GM18519 (cell line): ENCODE results near the gene KLF16.
"Not testable (repeated sequence)": the region's sequence is repeated elsewhere in the genome, so short reads cannot be mapped to it uniquely, and the experiment has no call there.

Experiments
- ATAC-seq: cut with Tn5 transposase; IDR thresholded peaks from one replicate; pipeline ENCODE4 v1.9.1; 2021; ENCODE audit warnings: mild to moderate bottlenecking, moderate library complexity; ENCODE audit not compliant: unreplicated experiment, low FRiP score

The KLF16 gene

GRCh38 chr19:1884719-1885334, 21.4 kb upstream of the KLF16 start:
- no peak for ATAC-seq

GRCh38 chr19:1884291-1884718, 20.9 kb upstream of the KLF16 start:
- ATAC-seq: no peak

GRCh38 chr19:1883784-1884183, 20.4 kb upstream of the KLF16 start:
- no peak for ATAC-seq

- ATAC-seq: no peak
Measured at GRCh38 chr19:1882786-1883692, 19.7 kb upstream of the KLF16 start.

GRCh38 chr19:1882089-1882785, 18.9 kb upstream of the KLF16 start:
- ATAC-seq: no peak

GRCh38 chr19:1881393-1882088, 18.2 kb upstream of the KLF16 start:
- ATAC-seq: not testable (repeated sequence)

GRCh38 chr19:1880611-1881392, 17.4 kb upstream of the KLF16 start:
- no peak for ATAC-seq

GRCh38 chr19:1879982-1880381, 16.6 kb upstream of the KLF16 start:
- ATAC-seq: not testable (repeated sequence)

GRCh38 chr19:1878583-1878982, 15.2 kb upstream of the KLF16 start:
- ATAC-seq: not testable (repeated sequence)

- not testable (repeated sequence) for ATAC-seq
Measured at GRCh38 chr19:1877280-1877660, 13.9 kb upstream of the KLF16 start.

GRCh38 chr19:1876496-1877279, 13.3 kb upstream of the KLF16 start:
- ATAC-seq: not testable (repeated sequence)

GRCh38 chr19:1875646-1876495, 12.5 kb upstream of the KLF16 start:
- ATAC-seq: peak; percentile 61

GRCh38 chr19:1875265-1875645, 11.9 kb upstream of the KLF16 start:
- not testable (repeated sequence) for ATAC-seq

- no peak for ATAC-seq
Measured at GRCh38 chr19:1874554-1875185, 11.3 kb upstream of the KLF16 start.

GRCh38 chr19:1873524-1874473, 10.4 kb upstream of the KLF16 start:
- ATAC-seq: no peak

- ATAC-seq: no peak
Measured at GRCh38 chr19:1872807-1873523, 9.6 kb upstream of the KLF16 start.
